Measurements from ENCODE around the gene MUS81. TPM values are rescaled to one million over a fixed set of nuclear protein-coding genes. Genes with fewer than 3 reads are reported as not detected.
"Not testable (repeated sequence)": the region's sequence is repeated elsewhere in the genome, so short reads cannot be mapped to it uniquely, and the experiment has no call there.

The MUS81 gene
- total RNA-seq, 1 donor: 71.2 TPM

GRCh38 chr11:65817835-65818680 lies 42.2 kb upstream of the MUS81 start:
- TF ChIP-seq CTCF (IDR thresholded peaks at IDR 0.05; ENCODE audit: insufficient read depth, low read depth, low read length): peak; percentile 98
- peak overlapping the region; percentile 65 for H3K4me3 ChIP-seq (ENCODE audit: low read depth, low read length)
- DNase-seq (ENCODE audit: low read depth): peak; percentile 88

GRCh38 chr11:65821107-65821506 lies 39.1 kb upstream of the MUS81 start:
- no peak for DNase-seq (ENCODE audit: low read depth)
- no peak overlapping the region for H3K4me3 ChIP-seq (ENCODE audit: low read depth, low read length)
- TF ChIP-seq CTCF (IDR thresholded peaks at IDR 0.05; ENCODE audit: insufficient read depth, low read depth, low read length): no peak

GRCh38 chr11:65822776-65823528 lies 37.3 kb upstream of the MUS81 start:
- DNase-seq (ENCODE audit: low read depth): no peak
- no peak overlapping the region for H3K4me3 ChIP-seq (ENCODE audit: low read depth, low read length)
- no peak for TF ChIP-seq CTCF (IDR thresholded peaks at IDR 0.05; ENCODE audit: insufficient read depth, low read depth, low read length)

GRCh38 chr11:65826984-65827735 lies 33.1 kb upstream of the MUS81 start:
- DNase-seq (ENCODE audit: low read depth): no peak
- H3K4me3 ChIP-seq (ENCODE audit: low read depth, low read length): no peak overlapping the region
- TF ChIP-seq CTCF (IDR thresholded peaks at IDR 0.05; ENCODE audit: insufficient read depth, low read depth, low read length): no peak

GRCh38 chr11:65829459-65829858 lies 30.8 kb upstream of the MUS81 start:
- DNase-seq (ENCODE audit: low read depth): no peak
- no peak overlapping the region for H3K4me3 ChIP-seq (ENCODE audit: low read depth, low read length)
- no peak for TF ChIP-seq CTCF (IDR thresholded peaks at IDR 0.05; ENCODE audit: insufficient read depth, low read depth, low read length)

GRCh38 chr11:65832231-65832630 lies 28.0 kb upstream of the MUS81 start:
- not testable (repeated sequence) for H3K4me3 ChIP-seq (ENCODE audit: low read depth, low read length); DNase-seq (ENCODE audit: low read depth)

All from fibroblast of villous mesenchyme (primary cell).